Left renal pelvis (tissue), 4 donors: ENCODE data around the gene DCXR. TPM values are rescaled to one million over a fixed set of nuclear protein-coding genes. Genes with fewer than 3 reads are reported as not detected.

Source experiments
- DNase-seq, 4 donors: peaks; one replicate each; pipeline ENCODE4 v3.0.0-alpha.2; 2013; ENCODE audit warnings: low read depth in 4 of 4, low spot score in 3 of 4
- polyA plus RNA-seq, 4 donors: library from polyadenylated mRNA; unstranded; fragments of 120-200 nt; gene quantifications; one replicate each; pipeline ENCODE4 v1.2.1, GENCODE V29; 2013; ENCODE audit not compliant: insufficient read length in 4 of 4

DCXR gene
- polyA plus RNA-seq: 10 to 100 TPM; 35.6 to 91.2 (median 78.5) TPM

- DNase-seq: peak; percentile 88 to 91 (median 90)
Measured at GRCh38 chr17:82037092-82037888, at the start of gene DCXR. Gene DCXR, minus strand, starts transcription at chr17:82037697. Its CDS starts 15 bp downstream, at chr17:82037682.

- no peak for DNase-seq
Measured at GRCh38 chr17:82085931-82086764, 48.7 kb upstream of the DCXR start.

GRCh38 chr17:82085031-82085861, 47.7 kb upstream of the DCXR start:
- no peak for DNase-seq

- no peak for DNase-seq
Measured at GRCh38 chr17:82084373-82085030, 47.0 kb upstream of the DCXR start.

- no peak for DNase-seq
Measured at GRCh38 chr17:82083533-82084359, 46.2 kb upstream of the DCXR start.

- no peak for DNase-seq
Measured at GRCh38 chr17:82083009-82083408, 45.5 kb upstream of the DCXR start.

- DNase-seq: no peak
Measured at GRCh38 chr17:82082456-82082855, 45.0 kb upstream of the DCXR start.

- DNase-seq: no peak
Measured at GRCh38 chr17:82081966-82082365, 44.5 kb upstream of the DCXR start.

- DNase-seq: no peak
Measured at GRCh38 chr17:82081546-82081945, 44.0 kb upstream of the DCXR start.

GRCh38 chr17:82080789-82081464, 43.4 kb upstream of the DCXR start:
- DNase-seq: no peak

GRCh38 chr17:82080048-82080788, 42.7 kb upstream of the DCXR start:
- no peak for DNase-seq

GRCh38 chr17:82079001-82079677, 41.6 kb upstream of the DCXR start:
- DNase-seq: no peak

- DNase-seq: no peak
Measured at GRCh38 chr17:82078433-82078832, 40.9 kb upstream of the DCXR start.

GRCh38 chr17:82077617-82078358, 40.3 kb upstream of the DCXR start:
- DNase-seq: no peak

GRCh38 chr17:82076785-82077591, 39.5 kb upstream of the DCXR start:
- DNase-seq: no peak
